ENCODE measurements around the gene CHKA. TPM values are rescaled to one million over a fixed set of nuclear protein-coding genes. Genes with fewer than 3 reads are reported as not detected.

The CHKA gene
- total and polyA plus RNA-seq, 8 donors, result 36.8 to 106 (median 82.8) TPM

GRCh38 chr11:68117853-68118470, 3.2 kb downstream of the CHKA start:
- no peaks in the 10 kb centered on the region for H3K27me3 ChIP-seq
- peaks cover 16 to 72% of the 10 kb centered on the region in 2 donors for H3K4me1 ChIP-seq
- intact Hi-C loops (cut with DNase I), result no loop called here
- H3K4me3 ChIP-seq, result no peak overlapping the region
- peak overlapping the region; percentile 66 to 95 for H3K27ac ChIP-seq
- ATAC-seq (no peak), DNase-seq (no peak)
- no peak for TF ChIP-seq CTCF (IDR thresholded peaks at IDR 0.05)
- no peaks in the 10 kb centered on the region for H3K9me3 ChIP-seq
- H3K36me3 ChIP-seq, result no peaks in the 10 kb centered on the region

- Histone ChIP-seq H3K4me3 (no peak overlapping the region), H3K36me3 (no peaks in the 10 kb centered on the region), H3K27ac (no peak overlapping the region), H3K27me3 (no peaks in the 10 kb centered on the region), H3K4me1 (peaks cover 12 to 68% of the 10 kb centered on the region in 2 donors), H3K9me3 (no peaks in the 10 kb centered on the region)
- TF ChIP-seq CTCF (IDR thresholded peaks at IDR 0.05), result no peak
- DNase-seq (no peak), ATAC-seq (no peak)
- intact Hi-C loops (cut with DNase I), result no loop called here
Observed at GRCh38 chr11:68116974-68117373, 4.2 kb downstream of the CHKA start.

- H3K9me3 ChIP-seq, result no peaks in the 10 kb centered on the region
- no peak overlapping the region for H3K27ac ChIP-seq
- H3K4me3 ChIP-seq, result no peak overlapping the region
Observed at GRCh38 chr11:68116126-68116525, 5.1 kb downstream of the CHKA start.

GRCh38 chr11:68115285-68115684, 5.9 kb downstream of the CHKA start:
- H3K9me3 ChIP-seq, result no peaks in the 10 kb centered on the region
- H3K4me3 ChIP-seq, result no peak overlapping the region
- intact Hi-C loops (cut with DNase I), result no loop called here
- no peaks in the 10 kb centered on the region for H3K36me3 ChIP-seq
- DNase-seq, result no peak
- H3K27ac ChIP-seq, result peak overlapping the region in 1 of 2 donors; percentile 34
- peaks cover 9 to 61% of the 10 kb centered on the region in 2 donors for H3K4me1 ChIP-seq
- TF ChIP-seq CTCF (IDR thresholded peaks at IDR 0.05), result no peak
- H3K27me3 ChIP-seq, result no peaks in the 10 kb centered on the region
- ATAC-seq, result peak; percentile 25

More at GRCh38 chr11:68116126-68116525, 5.1 kb downstream of the CHKA start:
- peaks cover 9 to 63% of the 10 kb centered on the region in 2 donors for H3K4me1 ChIP-seq
- ATAC-seq (no peak), DNase-seq (no peak)
- H3K36me3 ChIP-seq, result no peaks in the 10 kb centered on the region
- intact Hi-C loops (cut with DNase I), result no loop called here
- TF ChIP-seq CTCF (IDR thresholded peaks at IDR 0.05), result no peak
- no peaks in the 10 kb centered on the region for H3K27me3 ChIP-seq

GRCh38 chr11:68113986-68114385, 7.2 kb downstream of the CHKA start:
- Histone ChIP-seq H3K4me1 (peaks cover 9 to 48% of the 10 kb centered on the region in 2 donors), H3K27me3 (no peaks in the 10 kb centered on the region), H3K4me3 (no peak overlapping the region), H3K27ac (peak overlapping the region; percentile 27 to 34), H3K36me3 (peaks cover 0 to 6% of the 10 kb centered on the region in 2 donors), H3K9me3 (no peaks in the 10 kb centered on the region)
- ATAC-seq, result peak; percentile 20
- no peak for TF ChIP-seq CTCF (IDR thresholded peaks at IDR 0.05)
- intact Hi-C loops (cut with DNase I), result no loop called here
- DNase-seq, result peak in 1 of 4 donors; percentile 56
